ENCODE results near the gene EML1. TPM values are rescaled to one million over a fixed set of nuclear protein-coding genes. Genes with fewer than 3 reads are reported as not detected.

The EML1 gene
- polyA plus RNA-seq, 6 donors from 2014 or later, result not detected

DNA sequence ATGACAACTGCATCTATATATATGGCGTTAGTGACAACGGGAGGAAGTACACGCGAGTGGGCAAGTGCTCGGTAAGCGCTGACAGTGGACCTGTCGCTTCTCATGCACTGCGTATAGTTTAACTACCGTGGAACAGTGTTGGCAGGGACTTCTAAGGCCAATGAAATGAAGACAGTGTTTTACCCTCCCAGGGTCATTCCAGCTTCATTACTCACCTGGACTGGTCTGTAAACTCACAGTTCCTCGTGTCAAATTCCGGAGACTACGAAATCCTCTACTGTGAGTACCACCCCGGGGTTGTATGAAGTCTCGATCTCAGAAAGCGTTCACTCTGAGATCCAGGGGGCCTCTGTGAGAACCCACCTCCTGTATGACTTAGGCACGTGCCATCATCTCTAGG, 142.8 kb downstream of the EML1 start:
- DNase-seq (no peak), ATAC-seq (ENCODE audit: low read depth in 2 of 2) (no peak)
- Mint-ChIP-seq H3K27me3 (peaks cover 9 to 74% (median 21%) of the 10 kb centered on the region in 3 donors), H3K27ac (no peak overlapping the region), H3K36me3 (no peaks in the 10 kb centered on the region), H3K9me3 (no peaks in the 10 kb centered on the region), H3K4me1 (peaks cover 0 to 2% (median 0%) of the 10 kb centered on the region in 3 donors), H3K4me3 (no peak overlapping the region)

DNA sequence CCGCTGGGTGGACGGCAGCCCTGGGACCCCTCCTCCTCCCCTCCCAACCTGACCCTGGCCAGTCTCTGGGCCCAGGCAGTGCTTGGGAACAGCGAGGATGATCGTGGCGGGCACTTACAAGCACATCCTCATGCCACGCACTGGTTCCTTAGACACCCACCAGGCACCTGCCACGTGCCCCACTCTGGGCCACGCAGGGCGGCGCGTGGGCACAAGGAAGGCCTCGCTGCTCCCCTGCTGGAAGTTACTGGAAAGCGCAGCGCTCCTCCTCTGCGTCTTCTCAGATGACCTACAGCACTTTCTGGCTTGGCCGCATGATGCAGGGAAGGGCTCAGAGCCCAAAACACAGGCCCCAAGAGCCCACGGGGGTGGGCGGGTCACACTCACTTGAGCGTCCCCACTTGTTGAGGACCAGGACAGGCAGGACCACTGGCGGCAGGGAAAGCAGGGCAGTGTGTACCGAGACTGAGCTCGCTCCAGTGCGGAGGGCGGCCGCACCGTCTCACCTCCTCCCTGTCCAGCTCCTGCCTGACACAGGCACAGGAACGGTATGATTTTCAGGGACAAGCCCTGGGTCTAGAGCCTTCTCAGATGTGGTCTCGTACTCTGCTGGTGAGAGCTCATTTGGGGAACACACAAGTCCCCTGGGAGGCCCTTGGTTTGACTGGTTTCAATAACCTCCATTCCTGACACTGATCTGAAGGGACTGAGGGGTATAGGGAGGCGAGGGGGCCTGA, 143.7 kb downstream of the EML1 start:
- Mint-ChIP-seq H3K36me3 (no peaks in the 10 kb centered on the region), H3K4me1 (peaks cover 0 to 2% (median 0%) of the 10 kb centered on the region in 3 donors), H3K27me3 (peaks cover 9 to 66% (median 13%) of the 10 kb centered on the region in 3 donors)

DNA sequence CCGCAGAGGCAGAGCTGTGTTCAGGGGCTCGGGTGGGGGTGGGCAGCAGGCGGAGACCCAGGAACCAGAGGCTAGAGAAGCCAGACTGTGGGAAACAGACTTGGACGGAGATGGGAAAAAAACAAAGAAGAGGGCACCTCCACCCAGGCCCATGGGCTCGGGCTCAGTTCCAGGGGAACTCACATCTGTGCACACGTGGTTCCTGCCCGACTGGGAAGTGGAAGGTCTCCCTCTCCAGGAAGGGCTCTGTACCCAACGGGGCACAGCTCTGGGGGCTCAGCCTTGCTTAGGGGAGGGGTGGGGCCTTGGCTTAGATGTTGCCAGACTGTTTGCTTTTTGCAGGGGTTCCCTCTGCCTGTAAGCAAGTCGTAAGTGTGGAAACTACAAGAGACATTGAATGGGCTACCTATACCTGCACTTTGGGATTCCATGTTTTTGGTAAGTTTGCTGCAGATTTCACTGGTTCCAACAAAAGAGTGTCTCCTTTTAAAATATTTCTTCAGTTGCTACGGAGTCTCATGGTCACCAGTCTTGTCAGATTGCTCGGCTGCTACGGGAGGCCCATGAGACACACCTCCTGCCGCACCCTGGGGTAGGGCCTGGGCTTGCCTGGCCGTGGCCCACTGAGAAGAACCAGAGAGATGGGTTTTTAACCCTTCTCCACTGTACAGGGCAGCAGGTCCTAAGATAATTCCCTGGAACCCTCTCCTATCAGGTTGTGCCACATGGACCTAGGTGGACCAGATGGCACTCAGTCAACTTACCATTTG, 144.4 kb downstream of the EML1 start:
- no peak overlapping the region for H3K27ac Mint-ChIP-seq
- no peaks in the 10 kb centered on the region for H3K36me3 Mint-ChIP-seq
- H3K4me1 Mint-ChIP-seq, result peaks cover 0 to 2% (median 0%) of the 10 kb centered on the region in 3 donors

More for the DNA sequence above, 143.7 kb downstream of the EML1 start:
- H3K27ac Mint-ChIP-seq, result peak overlapping the region in 2 of 6 donors; percentile 32 to 59
- H3K4me3 Mint-ChIP-seq, result no peak overlapping the region
- DNase-seq, result no peak
- ATAC-seq (ENCODE audit: low read depth in 2 of 2), result no peak
- H3K9me3 Mint-ChIP-seq, result no peaks in the 10 kb centered on the region

DNA sequence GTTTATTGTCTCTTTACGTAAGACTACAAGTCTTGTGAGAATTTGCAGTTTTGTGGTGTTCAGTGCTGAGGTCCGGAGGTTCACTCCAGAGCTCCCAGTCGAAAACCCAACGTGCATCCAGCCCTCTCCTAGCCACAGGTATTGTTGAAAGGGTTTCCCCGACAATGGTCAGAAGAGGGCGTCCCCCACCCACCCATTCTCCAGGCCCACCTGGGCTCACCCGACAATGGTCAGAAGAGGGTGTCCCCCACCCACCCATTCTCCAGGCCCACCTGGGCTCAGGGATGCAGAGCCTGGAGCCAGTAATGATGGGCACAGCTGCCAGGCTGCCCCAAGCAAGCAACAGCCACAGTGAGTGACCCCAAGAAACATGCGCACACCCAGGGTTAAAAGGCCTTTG, 145.2 kb downstream of the EML1 start:
- H3K27me3 Mint-ChIP-seq, result peaks cover 12 to 58% (median 14%) of the 10 kb centered on the region in 3 donors
- ATAC-seq (ENCODE audit: low read depth in 2 of 2) (no peak), DNase-seq (no peak)
- no peak overlapping the region for H3K27ac Mint-ChIP-seq
- H3K4me1 Mint-ChIP-seq, result peaks cover 0 to 2% (median 0%) of the 10 kb centered on the region in 3 donors
- H3K36me3 Mint-ChIP-seq, result no peaks in the 10 kb centered on the region
- no peaks in the 10 kb centered on the region for H3K9me3 Mint-ChIP-seq
- no peak overlapping the region for H3K4me3 Mint-ChIP-seq

More for the DNA sequence above, 144.4 kb downstream of the EML1 start:
- no peaks in the 10 kb centered on the region for H3K9me3 Mint-ChIP-seq
- no peak overlapping the region for H3K4me3 Mint-ChIP-seq
- DNase-seq (no peak), ATAC-seq (ENCODE audit: low read depth in 2 of 2) (no peak)
- peaks cover 8 to 60% (median 9%) of the 10 kb centered on the region in 3 donors for H3K27me3 Mint-ChIP-seq

DNA sequence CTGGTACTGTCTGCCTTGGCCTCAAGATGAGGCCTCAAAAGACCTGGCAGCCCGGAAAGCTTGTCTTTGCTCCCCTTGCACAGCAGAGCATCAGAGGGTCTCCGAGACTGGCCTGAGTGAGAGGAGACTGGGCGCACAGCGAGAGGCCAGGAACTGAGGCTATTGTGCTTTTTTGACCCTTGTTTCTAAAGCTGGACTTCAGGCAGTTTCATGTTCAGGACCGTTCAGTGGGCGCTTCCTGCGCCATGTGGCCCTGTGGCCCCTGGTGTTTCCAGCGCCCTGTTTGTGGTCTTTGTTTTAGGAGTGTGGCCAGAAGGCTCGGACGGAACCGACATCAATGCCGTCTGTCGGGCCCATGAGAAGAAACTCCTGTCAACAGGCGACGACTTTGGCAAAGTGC, 145.7 kb downstream of the EML1 start:
- Mint-ChIP-seq H3K4me1 (peaks cover 0 to 2% (median 0%) of the 10 kb centered on the region in 3 donors), H3K36me3 (no peaks in the 10 kb centered on the region), H3K27ac (no peak overlapping the region), H3K27me3 (peaks cover 16 to 58% (median 19%) of the 10 kb centered on the region in 3 donors), H3K9me3 (no peaks in the 10 kb centered on the region), H3K4me3 (no peak overlapping the region)
- ATAC-seq (ENCODE audit: low read depth in 2 of 2) (no peak), DNase-seq (no peak)

DNA sequence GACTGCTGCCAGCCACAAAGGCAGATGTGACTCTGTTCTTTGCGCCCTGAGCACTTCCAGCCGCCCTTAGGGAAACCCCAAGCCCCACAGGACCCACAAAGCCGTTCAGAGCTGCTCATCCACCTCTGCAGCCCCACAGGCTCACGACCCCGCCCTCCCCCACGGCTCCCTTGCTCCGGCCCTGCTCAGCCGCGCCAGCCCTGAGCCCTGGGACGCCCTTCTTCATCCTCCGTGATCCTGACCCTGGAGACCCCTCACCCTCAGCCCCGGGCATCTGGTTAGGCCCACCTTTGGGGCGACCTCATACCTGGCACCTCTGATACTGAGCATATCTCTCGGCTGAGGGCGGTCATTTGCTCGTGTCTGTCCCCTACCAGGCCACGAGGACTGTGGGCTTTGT, 146.2 kb downstream of the EML1 start:
- no peak overlapping the region for H3K27ac Mint-ChIP-seq
- ATAC-seq (ENCODE audit: low read depth in 2 of 2), result no peak
- H3K9me3 Mint-ChIP-seq, result no peaks in the 10 kb centered on the region
- no peaks in the 10 kb centered on the region for H3K36me3 Mint-ChIP-seq
- H3K27me3 Mint-ChIP-seq, result peaks cover 16 to 60% (median 25%) of the 10 kb centered on the region in 3 donors
- no peak overlapping the region for H3K4me3 Mint-ChIP-seq
- peaks cover 0 to 2% (median 0%) of the 10 kb centered on the region in 3 donors for H3K4me1 Mint-ChIP-seq
- no peak for DNase-seq

DNA sequence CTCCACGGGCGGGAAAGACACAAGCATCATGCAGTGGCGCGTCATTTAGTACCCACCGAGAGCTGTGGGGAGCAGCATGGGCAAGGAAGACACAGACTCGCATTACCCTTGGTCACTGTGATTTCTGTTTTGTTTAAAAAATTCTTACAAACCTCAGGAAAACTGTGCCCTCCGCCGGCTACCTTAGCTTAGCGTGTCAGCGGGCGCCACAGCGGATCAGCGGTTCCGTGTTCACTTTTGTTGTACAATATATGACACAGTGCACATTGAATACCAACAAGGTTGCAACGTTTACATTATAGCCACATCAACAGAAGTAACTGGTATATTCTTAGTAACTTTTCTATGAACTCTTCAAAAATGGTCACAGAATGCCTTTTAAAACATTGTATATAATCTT, 146.9 kb downstream of the EML1 start:
- Mint-ChIP-seq H3K9me3 (no peaks in the 10 kb centered on the region), H3K36me3 (no peaks in the 10 kb centered on the region), H3K4me3 (peak overlapping the region in 1 of 8 donors; percentile 29), H3K27me3 (peaks cover 16 to 57% (median 27%) of the 10 kb centered on the region in 3 donors), H3K4me1 (peaks cover 0 to 2% (median 0%) of the 10 kb centered on the region in 3 donors), H3K27ac (no peak overlapping the region)
- DNase-seq, result no peak
- ATAC-seq (ENCODE audit: low read depth in 2 of 2), result no peak

DNA sequence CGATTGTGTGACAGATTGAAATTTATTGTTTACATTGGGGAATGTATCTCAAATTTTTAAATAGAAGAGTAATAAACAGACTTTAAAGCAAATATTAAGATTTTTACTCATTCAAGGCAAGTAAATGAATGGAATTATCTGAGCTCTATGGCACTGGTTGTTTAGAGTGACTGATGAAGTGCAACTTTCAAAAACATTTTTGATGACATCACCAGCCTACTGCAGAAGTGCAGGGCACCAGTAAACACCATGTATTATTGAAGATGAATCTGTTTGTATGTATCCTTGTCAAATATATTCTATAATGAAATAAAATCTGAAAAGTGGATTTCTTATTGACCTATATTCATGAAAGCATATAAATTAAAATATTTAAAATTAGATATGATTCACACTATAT, 148.0 kb downstream of the EML1 start:
- ATAC-seq (ENCODE audit: low read depth in 2 of 2), result no peak
- Mint-ChIP-seq H3K4me1 (peaks cover 0 to 7% (median 0%) of the 10 kb centered on the region in 3 donors), H3K27ac (no peak overlapping the region), H3K9me3 (no peaks in the 10 kb centered on the region), H3K4me3 (no peak overlapping the region), H3K36me3 (no peaks in the 10 kb centered on the region), H3K27me3 (peaks cover 16 to 60% (median 26%) of the 10 kb centered on the region in 3 donors)
- DNase-seq, result no peak

DNA sequence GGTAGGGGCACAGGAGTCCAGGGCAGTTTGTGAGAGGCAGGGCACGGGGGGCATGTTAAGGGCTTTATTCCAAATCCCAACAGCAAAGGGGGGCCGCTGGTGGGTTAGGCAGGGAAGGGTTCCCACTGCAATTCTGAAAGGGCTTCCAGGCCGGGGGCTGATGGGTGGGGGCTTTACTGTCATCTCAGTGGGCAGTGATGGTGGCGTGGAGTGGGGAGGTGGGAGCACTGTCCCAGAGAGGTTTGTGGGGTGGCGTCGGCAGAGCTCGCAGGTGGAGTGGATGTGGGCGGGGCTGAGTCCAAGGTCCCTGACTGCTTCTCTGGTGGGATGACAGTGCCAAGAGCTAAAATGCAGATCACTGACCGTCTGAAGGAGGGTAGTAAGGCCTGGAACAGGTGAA, 150.4 kb downstream of the EML1 start:
- no peaks in the 10 kb centered on the region for H3K9me3 Mint-ChIP-seq
- H3K36me3 Mint-ChIP-seq, result no peaks in the 10 kb centered on the region
- DNase-seq (no peak), ATAC-seq (ENCODE audit: low read depth in 2 of 2) (no peak)
- H3K4me3 Mint-ChIP-seq, result no peak overlapping the region
- H3K4me1 Mint-ChIP-seq, result peaks cover 0 to 17% (median 10%) of the 10 kb centered on the region in 3 donors
- peaks cover 24 to 67% (median 40%) of the 10 kb centered on the region in 3 donors for H3K27me3 Mint-ChIP-seq
- H3K27ac Mint-ChIP-seq, result peak overlapping the region in 1 of 6 donors; percentile 19

DNA sequence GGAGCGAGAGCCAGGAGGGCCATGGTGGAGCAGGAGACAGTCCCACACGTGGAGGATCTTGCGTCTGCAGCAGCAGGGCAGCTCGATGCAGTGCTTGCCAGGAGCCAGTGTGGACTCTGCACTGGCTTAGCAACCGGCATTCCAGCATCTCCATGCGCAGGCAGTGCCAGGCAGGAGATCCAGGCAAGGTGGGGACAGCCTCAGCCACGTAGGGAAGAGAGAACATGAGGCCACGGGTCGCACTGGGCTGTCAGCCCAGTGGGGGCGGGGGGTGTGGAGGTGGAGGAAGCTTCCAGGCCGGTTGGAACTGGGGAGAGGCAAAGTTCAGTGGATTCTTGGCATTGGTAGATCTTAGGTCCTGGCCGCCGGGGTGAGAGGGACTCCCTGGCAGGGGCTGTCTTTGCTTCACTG, 151.0 kb downstream of the EML1 start:
- no peak for ATAC-seq (ENCODE audit: low read depth in 2 of 2)
- no peaks in the 10 kb centered on the region for H3K9me3 Mint-ChIP-seq
- H3K27me3 Mint-ChIP-seq, result peaks cover 24 to 64% (median 40%) of the 10 kb centered on the region in 3 donors

DNA sequence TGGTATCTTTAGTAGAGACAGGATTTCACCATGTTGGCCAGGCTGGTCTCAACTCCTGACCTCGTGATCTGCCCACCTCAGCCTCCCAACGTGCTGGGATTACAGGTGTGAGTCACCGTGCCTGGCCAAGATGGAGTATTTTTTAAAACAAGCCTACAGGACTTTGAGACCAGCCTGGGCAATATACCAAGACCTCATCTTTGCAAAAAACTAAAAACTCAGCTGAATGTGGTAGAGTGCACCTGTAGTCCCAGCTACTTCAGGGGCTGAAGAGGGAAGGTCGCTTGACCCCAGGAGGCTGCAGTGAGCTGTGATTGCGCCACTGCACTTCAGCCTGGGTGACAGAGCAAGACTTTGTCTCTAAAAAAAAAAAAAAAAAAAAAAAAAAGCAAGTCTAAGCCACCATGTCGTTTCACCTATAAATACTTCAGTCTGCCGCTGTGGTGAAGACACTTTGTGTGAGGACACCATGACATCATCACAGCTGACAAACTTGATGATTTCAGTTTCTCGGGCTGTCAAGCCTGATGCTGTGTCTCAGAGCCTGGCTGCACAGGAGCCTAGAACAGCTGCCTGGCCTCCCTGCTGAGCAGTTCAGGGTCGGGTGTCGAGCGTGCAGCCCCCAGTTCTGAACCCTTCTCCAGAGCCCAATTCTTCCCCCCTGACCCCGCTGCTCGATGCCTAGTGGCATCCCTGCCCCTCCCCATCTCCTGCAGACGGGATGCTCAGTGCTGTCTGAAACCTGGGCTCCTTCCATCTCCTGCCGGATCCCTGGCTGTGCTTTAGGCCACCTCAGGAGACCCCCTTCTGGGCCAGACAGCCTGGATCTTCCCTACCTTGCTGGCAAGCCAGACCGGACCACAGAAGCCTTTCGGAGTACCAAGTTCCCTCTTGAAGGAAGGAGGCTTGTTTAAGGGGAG, 152.8 kb downstream of the EML1 start:
- Mint-ChIP-seq H3K4me1 (peaks cover 0 to 17% (median 10%) of the 10 kb centered on the region in 3 donors), H3K9me3 (no peaks in the 10 kb centered on the region), H3K4me3 (peak overlapping the region in 5 of 8 donors; percentile 55 to 91 (median 77)), H3K27ac (no peak overlapping the region), H3K27me3 (peaks cover 15 to 51% (median 40%) of the 10 kb centered on the region in 3 donors), H3K36me3 (no peaks in the 10 kb centered on the region)
- ATAC-seq (ENCODE audit: low read depth in 2 of 2) (peak in 1 of 2 donors; percentile 44), DNase-seq (no peak)

More for the DNA sequence above, 151.0 kb downstream of the EML1 start:
- DNase-seq, result no peak
- Mint-ChIP-seq H3K36me3 (no peaks in the 10 kb centered on the region), H3K4me3 (no peak overlapping the region), H3K27ac (no peak overlapping the region), H3K4me1 (peaks cover 0 to 17% (median 10%) of the 10 kb centered on the region in 3 donors)

DNA sequence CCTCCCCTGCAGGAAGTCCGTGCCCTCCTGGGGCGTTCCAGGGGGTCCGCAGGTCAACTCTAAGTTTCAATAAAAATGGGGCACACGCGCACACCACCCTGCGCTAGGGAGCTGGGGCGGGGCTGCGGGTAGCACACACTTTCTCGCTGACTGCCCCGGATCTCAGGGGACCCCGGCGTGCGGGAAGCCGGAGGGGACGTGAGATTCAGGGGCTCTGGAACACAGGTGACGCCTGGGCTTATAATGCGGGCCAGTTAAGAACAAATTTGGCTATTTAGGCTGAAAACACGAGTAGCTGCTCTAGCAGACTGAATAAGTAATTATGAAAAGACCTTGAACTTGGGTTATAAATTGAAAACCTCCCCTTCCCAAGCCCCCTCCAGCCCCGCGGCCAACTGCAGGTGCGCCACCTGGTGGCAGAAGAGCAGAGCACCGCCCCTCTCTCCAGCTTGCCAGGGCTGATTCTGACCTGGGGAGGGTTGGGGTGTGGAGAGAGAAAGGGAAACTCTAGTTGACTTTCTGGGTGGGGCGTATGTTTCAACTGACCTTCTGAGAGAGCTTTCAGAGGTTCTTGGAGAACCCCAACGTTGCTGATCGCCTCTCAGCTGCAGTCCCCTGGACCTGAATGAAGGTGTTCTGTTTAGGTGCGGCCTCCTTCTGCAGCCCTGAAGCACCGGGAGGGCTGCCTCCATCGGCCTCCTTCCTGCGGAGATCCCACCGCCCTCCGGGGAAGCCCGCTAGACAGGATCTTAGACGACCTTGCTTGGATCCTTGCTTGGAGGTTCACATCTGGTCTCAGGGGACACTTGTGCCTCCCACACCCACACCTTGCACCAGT, 153.7 kb downstream of the EML1 start:
- Mint-ChIP-seq H3K36me3 (no peaks in the 10 kb centered on the region), H3K4me3 (peak overlapping the region in 7 of 8 donors; percentile 55 to 91 (median 77)), H3K27me3 (peaks cover 14 to 51% (median 40%) of the 10 kb centered on the region in 3 donors), H3K27ac (no peak overlapping the region), H3K4me1 (peaks cover 0 to 17% (median 10%) of the 10 kb centered on the region in 3 donors), H3K9me3 (no peaks in the 10 kb centered on the region)
- DNase-seq, result peak; percentile 40
- ATAC-seq (ENCODE audit: low read depth in 2 of 2), result peak; percentile 75 to 78
